GM12875 (cell line): Measurements from ENCODE around the gene GALNT9.

Source experiments
- H3K4me3 ChIP-seq: one replicate; pipeline ENCODE4 v1.5.1; 2011; ENCODE audit warnings: low read depth, low read length, control low read depth
- TF ChIP-seq, protein P1 (sequence below): IDR thresholded peaks from 2 replicates; pipeline ENCODE4 v1.5.1; 2011; ENCODE audit warnings: low read depth, mild to moderate bottlenecking, control low read depth, inconsistent platforms, low read length, moderate library complexity, borderline replicate concordance; ENCODE audit not compliant: insufficient read depth

GALNT9 gene

DNA sequence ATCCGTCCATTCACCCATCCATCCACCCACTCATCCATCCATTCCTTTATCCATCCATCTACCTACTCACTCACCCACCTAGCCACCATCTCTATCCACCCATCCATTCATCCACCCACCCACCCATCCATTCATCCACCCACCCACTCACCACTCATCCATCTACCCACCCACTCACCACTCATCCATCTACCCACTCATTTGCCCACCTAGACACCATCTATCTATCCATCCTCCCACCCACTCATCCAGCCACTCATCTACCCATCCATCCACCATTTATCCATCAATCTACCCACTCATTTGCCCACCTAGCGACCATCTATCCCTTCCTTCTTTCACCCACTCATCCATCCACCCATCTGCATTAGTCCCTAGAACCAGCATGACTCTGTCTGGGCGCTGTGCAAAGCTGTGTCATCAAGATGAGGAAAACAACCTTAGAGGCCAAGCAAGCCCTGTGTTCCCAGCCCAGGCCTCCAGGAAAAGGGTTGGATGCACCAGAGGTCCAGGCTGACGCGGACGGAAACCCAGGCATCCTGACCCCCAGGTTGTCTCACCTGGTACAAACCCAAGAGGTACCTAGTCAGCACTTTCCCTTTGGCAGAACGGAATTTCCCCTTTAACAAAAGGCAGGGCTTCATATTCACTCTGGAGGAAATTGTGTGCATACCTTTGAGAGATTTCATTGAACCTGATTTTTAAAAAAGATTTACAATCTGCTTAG is 111.4 kb downstream of the GALNT9 start:
- no peak overlapping the region for H3K4me3 ChIP-seq
- TF ChIP-seq, protein P1, sequence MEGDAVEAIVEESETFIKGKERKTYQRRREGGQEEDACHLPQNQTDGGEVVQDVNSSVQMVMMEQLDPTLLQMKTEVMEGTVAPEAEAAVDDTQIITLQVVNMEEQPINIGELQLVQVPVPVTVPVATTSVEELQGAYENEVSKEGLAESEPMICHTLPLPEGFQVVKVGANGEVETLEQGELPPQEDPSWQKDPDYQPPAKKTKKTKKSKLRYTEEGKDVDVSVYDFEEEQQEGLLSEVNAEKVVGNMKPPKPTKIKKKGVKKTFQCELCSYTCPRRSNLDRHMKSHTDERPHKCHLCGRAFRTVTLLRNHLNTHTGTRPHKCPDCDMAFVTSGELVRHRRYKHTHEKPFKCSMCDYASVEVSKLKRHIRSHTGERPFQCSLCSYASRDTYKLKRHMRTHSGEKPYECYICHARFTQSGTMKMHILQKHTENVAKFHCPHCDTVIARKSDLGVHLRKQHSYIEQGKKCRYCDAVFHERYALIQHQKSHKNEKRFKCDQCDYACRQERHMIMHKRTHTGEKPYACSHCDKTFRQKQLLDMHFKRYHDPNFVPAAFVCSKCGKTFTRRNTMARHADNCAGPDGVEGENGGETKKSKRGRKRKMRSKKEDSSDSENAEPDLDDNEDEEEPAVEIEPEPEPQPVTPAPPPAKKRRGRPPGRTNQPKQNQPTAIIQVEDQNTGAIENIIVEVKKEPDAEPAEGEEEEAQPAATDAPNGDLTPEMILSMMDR, result no peak

- TF ChIP-seq, protein P1, result no peak
- H3K4me3 ChIP-seq, result no peak overlapping the region
Measured at GRCh38 chr12:132217371-132217770, 112.0 kb downstream of the GALNT9 start.

GRCh38 chr12:132216354-132216987 is 112.9 kb downstream of the GALNT9 start:
- TF ChIP-seq, protein P1, result no peak
- no peak overlapping the region for H3K4me3 ChIP-seq

DNA sequence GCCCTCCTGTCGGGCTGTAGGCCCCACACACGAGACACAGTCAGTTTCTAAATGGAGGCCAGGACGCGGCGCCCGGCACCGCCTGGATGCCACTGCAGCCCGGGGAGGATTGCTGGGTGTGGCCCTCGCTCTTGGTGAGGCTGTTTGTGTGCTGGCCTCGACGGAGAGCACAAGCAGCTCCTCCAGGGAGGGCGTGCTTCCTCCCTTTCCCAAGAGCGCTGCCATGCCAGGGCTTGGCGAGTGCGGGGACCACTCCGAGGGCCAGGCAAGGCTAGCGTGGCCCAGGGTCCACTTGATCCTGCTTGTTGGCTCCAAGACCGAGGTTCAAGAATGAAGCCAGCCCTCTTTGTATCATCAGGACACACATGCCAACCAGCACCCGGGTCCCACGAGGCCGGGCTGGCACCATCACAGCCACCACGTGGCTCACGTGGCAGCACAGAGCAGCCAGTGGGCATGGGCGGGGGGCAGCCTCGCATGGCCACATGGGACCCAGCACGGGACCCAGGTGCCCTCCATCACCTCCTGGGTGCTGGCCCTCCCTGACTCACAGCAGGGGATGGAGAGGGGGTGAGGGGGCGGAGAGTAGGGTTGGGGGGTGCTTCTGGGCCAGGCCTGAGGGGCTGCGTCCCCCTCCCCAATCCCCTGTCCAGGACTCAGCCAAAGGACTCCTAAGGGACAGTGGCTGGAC is 113.9 kb downstream of the GALNT9 start:
- TF ChIP-seq, protein P1, result no peak
- H3K4me3 ChIP-seq, result no peak overlapping the region

GRCh38 chr12:132214891-132215290 is 114.5 kb downstream of the GALNT9 start:
- TF ChIP-seq, protein P1, result no peak
- H3K4me3 ChIP-seq, result no peak overlapping the region

GRCh38 chr12:132214161-132214476 is 115.3 kb downstream of the GALNT9 start:
- H3K4me3 ChIP-seq, result no peak overlapping the region
- TF ChIP-seq, protein P1, result no peak
